NCI-H1436 treated with DMSO at 0.1 percent for 48 hours (cell line): ENCODE results near the gene REN.

Experiments
- DNase-seq: peaks from one replicate; lab custom pipeline; 2025; lab: John Stamatoyannopoulos, UW

REN gene

DNA sequence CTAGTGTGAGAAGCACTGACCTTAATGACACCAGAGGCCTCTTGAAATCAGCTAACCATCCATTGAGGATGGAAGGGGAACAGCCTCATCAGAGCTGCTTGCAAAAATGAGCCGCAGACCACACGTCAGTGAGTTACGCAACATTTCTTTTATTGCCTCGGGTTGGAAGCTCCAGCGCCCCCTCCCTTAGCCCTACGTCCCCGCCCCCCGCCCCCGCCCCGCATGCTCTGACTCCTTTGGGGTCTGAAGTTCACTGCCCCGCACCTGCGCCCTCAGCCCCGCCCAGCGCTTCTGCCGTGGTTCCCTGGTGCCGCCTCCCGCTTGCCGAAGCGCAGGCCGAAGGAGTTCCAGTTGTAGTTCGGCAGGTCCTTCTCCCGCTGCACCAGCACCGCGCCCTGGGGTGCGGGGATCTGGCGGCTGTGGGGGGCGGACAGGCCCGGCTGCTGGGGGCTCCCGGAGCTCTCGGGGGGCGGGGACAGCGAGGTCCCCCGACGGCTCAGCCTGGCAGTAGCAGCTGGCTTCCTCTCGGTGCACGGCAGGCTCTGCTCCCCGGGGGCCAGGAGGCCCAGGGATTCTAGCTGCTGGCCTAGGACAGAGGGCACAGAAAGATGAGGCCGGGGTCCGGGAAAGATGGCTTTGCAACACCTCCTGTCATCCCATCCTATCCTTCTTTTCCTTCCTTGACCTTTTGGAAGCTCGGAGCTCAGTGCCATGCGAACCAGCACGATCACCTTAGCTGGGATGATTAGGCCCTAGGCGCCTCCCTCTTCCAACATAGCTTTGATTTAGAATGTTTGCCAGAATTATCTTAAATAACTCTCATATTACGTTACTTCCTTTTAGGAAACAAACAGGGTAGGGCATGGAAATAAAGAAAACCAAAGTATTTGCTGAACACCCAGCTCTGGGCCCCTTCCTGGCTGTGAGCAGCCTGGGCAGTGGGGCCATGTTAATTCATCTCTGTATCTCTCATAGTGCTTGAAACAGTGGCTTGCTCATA lies 24.4 kb upstream of the REN start:
- peak; percentile 45 for DNase-seq

DNA sequence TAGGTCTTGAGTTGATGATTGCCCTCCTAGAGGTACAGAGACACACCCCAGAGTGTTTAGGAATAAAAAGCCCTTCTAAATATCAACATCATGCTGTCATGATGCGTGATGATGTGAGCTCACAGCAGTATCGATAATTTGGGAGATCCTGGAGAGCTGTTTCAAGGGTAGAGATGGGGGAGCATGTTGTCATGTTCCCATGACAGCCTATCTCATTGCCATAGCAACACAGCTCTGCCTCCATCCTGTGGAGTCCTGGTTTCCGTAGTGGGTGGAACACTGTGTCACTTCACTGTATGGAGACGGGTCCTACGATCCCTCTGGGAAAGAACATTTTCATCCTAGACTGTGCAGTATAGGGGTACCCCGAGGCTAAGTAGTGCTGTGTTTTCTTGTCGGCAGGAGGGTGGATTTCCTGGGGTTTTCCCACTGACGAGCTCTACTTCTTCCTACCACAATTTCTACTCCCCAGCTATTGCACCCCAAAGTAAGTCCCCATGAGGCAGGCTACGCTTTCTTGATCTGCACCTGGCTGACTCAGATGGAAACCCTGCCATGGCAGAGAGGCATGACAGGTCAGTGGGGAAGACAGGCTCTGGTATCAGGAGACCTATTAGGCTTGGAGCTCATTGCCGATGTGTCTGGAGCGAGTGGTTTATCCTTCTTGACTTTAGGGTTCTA lies 23.0 kb upstream of the REN start:
- DNase-seq, result no peak

DNA sequence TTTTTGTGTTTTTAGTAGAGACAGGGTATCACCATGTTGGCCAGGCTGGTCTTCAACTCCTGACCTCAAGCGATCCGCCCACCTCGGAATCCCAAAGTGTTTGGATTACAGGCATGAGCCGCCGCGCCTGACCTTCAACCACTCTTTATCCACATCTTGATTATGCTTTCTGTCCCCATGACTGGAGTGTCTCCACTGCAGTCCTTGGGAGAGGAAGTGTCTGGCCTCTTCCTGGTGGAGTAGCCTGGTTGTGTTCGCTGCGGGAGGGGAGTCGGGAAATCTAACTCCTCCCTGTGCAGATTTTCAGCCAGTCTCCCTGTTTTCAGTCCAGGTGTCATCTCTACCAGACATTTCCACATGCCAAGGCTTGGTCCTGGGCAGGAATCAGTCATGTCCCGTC lies 20.5 kb upstream of the REN start:
- no peak for DNase-seq

DNA sequence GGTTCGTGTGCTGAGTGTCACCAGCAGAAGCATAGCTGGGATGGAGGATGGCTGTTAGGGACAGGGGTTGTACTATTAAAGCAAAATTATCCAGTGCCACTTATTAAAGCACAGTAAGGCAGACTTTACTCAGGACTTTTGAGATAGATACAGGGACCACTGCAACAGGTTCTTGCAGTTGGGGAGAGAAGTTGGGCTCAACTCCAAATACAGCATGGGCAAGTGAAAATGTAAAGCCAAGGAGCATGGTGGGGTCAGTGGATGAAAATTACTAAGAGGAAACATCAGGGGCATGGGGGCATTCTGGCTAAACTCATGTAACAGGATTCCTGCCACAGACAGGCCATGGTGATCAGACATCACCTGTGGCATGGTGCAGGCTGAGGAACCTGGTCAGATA lies 15.0 kb upstream of the REN start:
- DNase-seq, result no peak

DNA sequence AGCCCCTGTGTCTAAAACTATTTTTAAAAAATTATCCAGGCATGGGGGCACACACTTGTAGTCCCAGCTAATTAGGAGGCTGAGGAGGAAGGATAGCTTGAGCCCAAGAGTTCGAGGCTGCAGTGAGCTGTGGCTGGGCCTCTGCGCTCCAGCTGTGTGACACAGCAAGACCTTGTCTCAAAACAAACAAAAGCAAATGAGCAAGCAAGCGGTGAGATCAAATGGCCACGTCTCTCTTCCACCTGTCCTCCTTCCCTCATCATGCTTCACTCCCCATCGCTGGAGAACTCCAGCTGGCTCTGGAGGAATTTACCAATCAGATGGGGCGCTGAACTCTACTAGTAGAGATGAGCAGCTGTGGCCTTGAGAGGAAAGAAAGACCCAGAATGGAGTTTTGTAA lies 14.0 kb upstream of the REN start:
- no peak for DNase-seq

DNA sequence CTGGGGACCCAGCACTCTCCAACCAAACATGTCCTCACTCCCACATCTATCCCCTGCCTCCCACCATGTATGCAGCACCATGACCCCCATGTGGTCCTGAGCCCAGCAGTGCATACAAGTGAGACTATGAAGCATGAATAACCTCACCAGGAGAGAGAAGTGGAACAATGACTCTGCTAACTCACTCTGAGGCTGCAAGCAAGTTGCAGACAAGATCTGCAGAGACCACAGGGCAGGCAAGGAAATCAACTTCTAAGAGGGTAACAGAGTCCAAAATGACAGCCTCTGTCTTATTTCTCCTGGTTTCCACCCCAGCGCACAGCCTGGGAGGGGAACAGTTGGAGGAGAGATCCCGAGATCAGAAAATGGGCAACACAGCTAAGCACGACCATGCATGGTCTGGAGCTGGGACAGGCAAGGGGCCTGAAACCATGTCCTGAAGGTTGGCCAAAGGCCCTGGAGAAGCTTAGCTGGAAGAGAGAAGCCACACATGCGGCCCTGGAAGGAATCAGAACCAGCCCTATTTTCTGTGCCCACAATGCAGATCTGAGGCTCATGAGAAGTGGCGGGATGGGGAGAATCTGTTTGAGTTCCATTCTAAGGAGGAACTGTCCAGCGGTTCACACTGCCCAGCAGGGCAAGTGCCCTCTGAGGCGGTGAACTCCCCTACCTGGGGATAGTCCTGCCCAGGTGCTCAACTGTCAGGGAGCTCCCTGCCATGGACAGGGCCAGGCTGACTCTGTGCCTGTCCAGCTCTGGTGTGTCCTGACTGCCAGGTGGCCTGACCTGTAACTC lies 12.5 kb upstream of the REN start:
- no peak for DNase-seq

DNA sequence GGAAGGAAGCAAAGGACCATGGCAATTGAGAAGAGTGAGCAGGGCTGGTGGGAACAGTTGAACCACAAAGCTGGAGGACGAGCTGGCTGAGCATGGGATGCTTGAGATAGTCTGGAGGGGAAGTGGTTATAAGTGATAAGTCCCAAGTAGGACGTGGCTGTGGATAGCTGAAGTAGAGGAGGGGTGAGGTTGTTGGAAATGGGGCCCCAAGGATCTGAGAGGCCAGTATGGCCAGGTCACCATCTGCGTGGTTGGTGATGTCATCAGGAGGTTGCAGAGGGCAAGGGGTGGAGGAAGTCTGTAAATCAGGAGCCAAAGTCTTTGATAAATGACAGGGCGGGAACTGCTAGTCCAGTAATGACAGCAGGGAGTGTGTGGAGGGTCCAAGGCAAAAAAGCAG lies 11.0 kb upstream of the REN start:
- no peak for DNase-seq

DNA sequence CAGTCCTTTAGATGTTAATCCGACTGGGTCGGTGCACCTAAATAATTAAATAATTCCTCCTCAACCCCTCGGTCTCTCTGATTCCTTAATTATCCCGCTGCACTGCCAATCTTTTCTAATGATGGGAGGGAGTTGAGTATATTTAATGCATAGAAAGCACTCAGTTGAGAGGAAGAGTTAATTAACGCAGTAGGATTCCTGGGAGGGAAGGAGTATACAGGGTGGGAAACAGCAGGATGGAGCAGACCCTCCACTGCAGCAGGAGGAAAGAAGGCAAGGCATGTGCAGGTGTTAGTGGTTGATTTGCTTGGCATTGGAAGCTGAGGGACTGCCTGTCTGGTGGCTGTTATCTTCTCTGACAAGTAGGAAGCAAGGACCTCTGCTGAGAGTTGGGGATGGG lies 9.9 kb upstream of the REN start:
- no peak for DNase-seq

DNA sequence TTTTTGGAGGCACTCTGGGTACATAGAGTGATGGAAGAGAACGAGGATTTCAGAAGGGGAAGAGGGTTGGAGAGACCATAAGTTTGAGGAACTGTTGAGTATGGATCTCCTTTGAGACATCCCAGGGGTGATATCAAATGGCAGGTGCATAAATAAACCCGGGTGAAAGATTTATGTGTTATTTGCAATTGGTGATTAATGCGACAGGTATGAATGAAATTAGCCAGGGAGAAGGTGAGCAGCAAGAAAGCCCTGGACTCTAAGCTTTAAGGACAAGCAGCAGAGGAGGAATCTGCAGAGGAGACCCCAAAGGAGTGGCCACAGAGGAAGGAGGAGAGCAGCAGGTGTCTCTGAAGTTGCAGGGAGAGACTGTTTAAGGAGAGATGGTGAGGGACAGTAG lies 8.8 kb upstream of the REN start:
- DNase-seq, result no peak

DNA sequence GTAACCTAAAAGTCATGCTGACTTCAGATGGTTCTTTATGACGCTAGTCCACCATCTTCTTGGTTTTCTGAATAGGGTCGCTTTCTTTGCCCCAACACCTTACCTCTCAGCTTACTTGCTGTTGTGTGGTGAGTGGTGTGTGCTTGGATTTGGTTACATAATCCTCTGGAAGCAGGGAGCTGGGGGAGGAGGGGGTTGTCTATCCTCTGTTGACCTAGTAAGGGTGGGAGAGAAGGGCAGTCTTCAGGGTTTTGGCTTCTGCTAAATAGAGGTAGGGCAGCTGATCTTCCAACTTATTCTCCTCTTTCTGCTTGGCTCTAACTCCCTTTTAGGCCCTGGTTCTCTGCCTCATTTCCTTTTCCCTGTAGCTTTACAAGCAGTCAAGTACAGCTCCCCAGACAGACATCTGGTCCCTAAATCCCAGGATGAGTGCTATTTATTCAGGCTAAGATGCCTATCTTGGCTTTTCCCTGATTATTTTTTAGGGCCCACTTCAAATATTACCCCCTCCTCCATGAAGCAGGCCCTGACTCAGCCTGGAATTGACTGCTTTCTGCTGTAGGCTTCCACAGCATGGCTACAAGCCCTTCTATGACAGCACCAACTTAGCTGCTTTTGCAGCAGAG lies 6.4 kb upstream of the REN start:
- no peak for DNase-seq

DNA sequence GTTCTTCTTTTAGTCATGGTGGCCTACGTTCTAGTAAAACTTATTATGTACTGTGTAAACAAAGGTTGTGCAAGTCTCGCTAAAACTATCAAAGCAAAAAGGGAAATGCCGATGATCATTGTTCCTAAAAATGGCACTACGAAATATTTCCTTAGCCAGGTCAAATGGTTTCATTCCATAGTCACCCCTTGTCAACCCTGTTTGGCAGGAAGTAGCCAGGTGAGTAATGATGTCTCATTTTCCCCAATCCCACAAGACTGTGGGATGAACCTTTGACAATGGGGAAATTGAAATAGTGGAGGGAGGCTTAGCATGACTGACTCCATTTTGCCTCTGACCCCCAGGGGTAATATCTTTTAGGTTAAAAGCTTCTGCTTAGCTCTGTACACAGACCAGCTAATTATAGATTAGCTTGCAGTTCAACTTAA lies 5.6 kb upstream of the REN start:
- DNase-seq, result no peak

DNA sequence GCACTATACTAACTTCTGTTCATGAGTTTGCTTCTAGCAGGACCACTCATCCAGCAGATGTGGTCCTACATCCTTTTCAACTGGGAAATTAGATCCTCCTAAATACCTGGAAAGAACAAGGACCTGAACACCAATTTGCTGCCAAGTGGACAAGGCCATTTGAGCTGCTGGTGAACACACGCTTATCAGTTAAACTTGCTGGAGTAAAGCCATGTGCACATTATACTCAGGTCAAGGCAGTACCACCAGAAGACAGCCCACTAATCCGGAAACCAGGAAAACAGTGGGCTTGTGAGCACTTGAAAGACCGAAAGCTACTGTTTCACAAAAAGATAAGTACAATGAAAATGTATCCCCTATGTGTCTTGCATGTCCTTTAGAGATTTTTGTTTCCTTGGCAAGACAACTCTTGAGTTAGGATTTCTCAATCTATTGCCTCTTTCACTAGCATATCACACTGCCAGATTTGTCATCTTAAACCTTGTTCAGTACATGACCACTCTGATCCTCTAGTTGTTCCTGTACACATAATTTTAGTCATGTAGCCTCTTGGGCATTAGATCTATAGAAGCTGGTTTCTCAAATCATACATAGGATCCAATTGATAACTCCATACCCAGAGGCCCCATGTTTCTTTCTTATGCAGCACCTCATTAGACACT lies 4.5 kb upstream of the REN start:
- DNase-seq, result no peak

DNA sequence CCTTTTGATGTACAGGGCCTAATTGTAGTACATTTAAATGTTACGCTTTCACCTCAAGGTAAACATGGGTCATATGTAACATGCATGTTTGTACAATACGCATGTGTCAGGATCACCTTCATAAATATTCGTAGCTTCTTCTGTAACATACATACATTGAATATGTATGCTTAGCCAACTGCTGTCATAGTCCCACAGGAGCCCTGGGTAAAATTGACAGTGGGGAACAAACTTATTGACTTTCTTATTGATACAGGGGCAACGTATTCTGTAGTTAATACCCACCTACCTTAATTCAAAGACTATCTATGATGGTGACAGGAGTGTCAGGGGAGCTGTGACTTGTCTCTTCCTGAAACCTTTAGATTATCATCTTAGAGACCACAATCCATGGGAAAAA lies 3.7 kb upstream of the REN start:
- no peak for DNase-seq

DNA sequence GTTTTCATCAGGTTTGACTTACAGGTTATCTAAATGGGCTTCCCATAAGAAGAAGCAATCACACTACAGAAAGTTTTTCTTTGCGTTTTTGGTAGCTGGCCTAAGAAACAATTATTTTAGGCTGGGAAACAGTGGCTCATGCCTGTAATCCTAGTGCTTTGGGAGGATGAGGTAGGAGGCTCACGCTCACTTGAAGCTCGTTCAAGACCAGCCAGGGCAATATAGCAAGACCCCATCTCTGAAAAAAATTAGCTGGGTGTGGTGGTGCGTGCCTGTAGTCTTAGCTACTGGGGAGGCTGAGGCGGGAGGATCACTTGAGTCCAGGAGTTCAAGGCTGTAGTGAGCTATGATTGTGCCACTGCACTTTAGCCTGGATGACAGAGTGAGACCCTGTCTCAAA lies 1.6 kb upstream of the REN start:
- no peak for DNase-seq

DNA sequence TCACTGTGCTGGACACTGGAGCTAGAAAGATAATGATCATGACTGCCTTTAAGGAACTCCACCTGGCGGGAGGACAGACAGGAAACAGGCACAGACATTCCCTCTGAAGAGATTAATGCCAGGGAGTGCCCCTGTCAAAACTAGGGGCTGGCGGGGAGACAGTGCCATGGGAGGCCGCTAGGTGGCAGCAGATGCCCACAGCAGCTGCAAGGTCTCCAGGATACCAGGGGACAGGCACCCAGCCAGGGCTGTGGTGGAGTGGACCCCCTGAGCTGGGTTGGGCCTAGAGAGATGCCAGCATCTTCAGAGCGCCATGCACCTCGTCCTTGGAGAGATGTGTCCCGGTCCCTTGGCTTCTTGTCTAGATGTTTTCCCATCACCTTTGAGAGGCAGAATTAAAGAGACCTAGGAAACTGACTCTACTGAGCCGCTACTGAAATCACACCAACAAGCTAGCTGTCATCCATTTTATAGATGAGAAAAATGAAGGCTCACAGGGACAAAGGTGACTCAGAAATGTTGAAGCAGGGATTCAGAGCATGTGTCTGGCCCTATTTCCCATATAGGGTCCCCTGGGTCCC lies 3.6 kb downstream of the REN start:
- peak; percentile 9 for DNase-seq

DNA sequence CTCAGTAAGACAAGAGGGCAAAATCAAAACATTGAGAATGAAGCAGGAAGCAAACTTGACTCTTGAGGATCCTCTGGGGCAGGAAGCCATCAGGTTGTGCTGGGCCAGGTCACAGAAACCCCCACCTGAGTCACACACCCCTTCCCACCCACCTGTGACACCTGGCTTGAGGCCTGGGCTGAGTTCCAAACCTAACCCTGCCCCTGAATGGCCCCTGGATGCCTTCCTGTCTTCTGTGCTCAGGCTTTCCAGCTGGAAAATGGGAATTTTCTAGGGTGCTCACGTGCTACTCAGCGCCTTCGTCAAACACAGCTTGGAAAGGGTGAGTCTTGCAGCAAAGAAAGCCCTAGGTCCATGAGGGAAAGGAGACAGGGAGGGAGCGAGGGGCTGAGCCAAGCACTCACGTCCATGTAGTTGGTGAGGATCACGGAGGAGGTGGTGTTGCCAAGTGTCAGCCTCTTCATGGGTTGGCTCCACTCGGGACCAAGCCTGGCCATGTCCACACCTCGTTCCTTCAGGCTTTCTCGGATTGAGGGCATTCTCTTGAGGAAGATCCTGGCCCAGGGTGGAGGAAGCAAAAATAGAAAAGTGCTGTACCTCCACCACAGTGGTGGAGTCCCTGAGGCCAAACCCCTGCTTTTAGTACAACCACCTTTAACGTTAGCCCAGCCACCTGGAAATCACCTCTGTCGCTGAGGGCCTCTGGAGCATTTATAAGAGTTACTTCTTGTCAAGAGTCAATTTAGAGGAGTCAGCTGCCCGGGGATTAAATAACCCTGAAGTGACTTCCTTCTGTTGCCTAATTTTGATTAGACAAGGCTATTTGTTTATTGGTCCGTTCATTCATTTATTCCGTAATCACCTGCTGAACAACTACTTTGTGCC lies 4.3 kb downstream of the REN start:
- no peak for DNase-seq

DNA sequence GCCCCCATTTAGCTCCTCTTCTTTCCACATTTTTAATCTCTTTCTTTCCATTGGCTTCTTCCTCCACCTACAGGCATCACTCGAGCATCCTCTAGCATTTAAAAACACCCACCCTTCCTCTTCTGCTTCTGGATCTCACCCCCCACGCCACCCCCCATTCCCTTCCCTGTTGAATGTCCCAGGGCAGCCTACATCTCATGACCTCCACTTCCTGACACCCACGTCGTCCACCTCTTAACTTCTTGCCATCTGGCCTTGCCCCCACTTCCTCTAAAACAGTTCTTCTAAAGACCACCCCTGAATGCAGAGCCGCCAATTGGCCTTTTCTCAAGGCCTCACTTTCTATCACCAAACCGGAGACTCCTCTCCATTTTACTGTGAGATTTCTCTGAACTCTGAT lies 8.2 kb downstream of the REN start:
- DNase-seq, result no peak

DNA sequence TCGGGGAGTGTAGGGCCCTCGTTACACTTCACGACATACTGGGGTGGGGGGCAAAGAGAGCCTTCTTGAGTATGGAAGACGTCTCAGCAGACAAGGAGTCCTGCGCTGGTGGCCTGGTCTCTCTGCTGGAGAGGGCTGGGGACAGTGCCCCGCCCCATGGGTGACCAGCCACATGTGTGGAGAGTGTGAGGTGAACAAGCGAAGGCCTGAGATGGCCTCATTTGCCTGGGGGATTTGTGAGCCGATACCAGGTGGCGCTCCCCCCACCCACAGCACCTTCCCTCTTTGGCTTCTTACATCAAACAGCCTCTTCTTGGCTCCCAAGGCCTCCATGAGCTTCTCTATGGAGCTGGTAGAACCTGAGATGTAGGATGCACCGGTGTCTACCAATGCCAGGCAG lies 10.3 kb downstream of the REN start:
- no peak for DNase-seq

DNA sequence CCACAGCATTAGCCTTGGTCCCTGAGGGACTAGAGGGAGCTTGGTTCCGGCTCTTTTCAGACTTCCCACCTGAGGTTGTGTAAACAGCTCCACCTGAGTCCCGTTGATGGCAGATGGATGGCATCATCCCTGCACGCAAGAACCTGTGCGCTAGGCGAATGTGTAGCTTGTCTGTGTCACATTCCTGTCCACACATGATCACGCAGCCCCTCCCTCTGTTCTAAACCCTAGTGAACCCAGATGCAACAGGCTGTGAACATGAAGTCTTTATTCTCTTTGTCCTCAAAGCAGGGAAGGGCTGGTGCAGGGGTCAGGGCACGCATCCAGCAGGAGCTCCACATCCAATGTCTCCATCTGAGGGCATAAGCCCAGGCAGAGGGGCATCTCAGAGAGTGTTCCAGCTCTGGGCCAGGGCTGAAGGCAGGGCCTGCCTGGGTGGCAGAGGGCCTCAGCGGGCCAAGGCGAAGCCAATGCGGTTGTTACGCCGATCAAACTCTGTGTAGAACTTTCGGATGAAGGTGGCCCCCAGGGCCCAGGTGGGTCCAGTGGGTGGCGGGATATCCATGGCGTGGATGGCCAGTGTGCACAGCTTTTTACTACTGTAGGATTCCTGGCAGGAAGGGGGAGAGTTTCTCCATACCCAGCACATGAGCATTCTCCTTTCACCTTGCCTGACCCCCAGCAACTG lies 11.4 kb downstream of the REN start:
- DNase-seq, result no peak

DNA sequence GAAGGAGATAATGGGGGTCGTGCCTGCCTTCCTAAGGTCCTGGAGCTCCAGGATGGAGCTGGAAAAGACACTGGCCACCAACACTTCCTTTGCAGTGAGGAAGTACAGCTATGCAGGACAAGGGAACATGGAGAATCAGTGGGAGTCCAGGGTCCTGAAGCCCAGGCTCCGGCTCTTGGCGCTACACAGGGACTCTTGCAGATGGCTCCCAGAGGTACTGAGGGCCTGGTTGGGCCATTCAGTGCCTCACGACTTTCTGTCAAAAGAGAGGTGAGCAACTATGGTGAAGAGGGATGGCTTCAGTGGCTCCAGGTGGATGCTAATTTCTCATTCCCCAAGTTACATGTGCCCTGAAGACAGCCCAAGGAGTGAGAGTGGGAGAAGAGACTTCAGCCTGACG lies 12.5 kb downstream of the REN start:
- no peak for DNase-seq
